Spleen (tissue), 11 donors: Measurements from ENCODE around the gene PURB. TPM values are rescaled to one million over a fixed set of nuclear protein-coding genes. Genes with fewer than 3 reads are reported as not detected.
A peak's percentile ranks its signal among the peaks of the same experiment; 100 is the strongest.

Source experiments
- DNase-seq: peaks from one replicate; pipeline ENCODE4 v3.0.0-alpha.2; 2020
- H3K27ac ChIP-seq, 8 donors: fragments of 200-600 bp; sonication (generic) in 7 of 8; 1 replicate in 4 of 8; 2 replicates in 4 of 8; pipeline versions ENCODE4 v1.5.0 to v1.8.0; 2016 to 2021; ENCODE audit warnings: inconsistent platforms in 4 of 8, mild to moderate bottlenecking in 4 of 8, moderate library complexity in 1 of 8
- H3K27me3 ChIP-seq, 7 donors: fragments of 200-600 bp; sonication (generic) in 6 of 7; replicated peaks in 1 of 7; 1 replicate in 4 of 7; 2 replicates in 3 of 7; pipeline versions ENCODE4 v1.5.0 to v1.8.0; 2016 to 2021; ENCODE audit warnings: inconsistent platforms in 3 of 7, mild to moderate bottlenecking in 1 of 7
- H3K36me3 ChIP-seq, 6 donors: fragments of 200-600 bp; sonication (generic) in 5 of 6; 1 replicate in 4 of 6; 2 replicates in 2 of 6; pipeline versions ENCODE4 v1.5.0 to v1.8.0; 2016 to 2021; ENCODE audit warnings: inconsistent platforms in 2 of 6
- H3K4me1 ChIP-seq, 6 donors: fragments of 200-600 bp; sonication (generic) in 5 of 6; 1 replicate in 3 of 6; 2 replicates in 3 of 6; pipeline versions ENCODE4 v1.5.0 to v1.8.0; 2016 to 2021; ENCODE audit warnings: inconsistent platforms in 3 of 6
- H3K4me3 ChIP-seq, 8 donors: fragments of 200-600 bp; sonication (generic) in 7 of 8; 1 replicate in 4 of 8; 2 replicates in 4 of 8; pipeline versions ENCODE4 v1.5.0 to v1.8.0; 2016 to 2021; ENCODE audit warnings: inconsistent platforms in 4 of 8, mild to moderate bottlenecking in 4 of 8, moderate library complexity in 2 of 8
- H3K9me3 ChIP-seq, 8 donors: fragments of 200-600 bp; sonication (generic) in 7 of 8; 1 replicate in 4 of 8; 2 replicates in 4 of 8; pipeline versions ENCODE4 v1.5.0 to v1.8.0; 2016 to 2021; ENCODE audit warnings: inconsistent platforms in 4 of 8
- POLR2A ChIP-seq, 3 donors: fragments of 450-650 bp; IDR thresholded peaks; one replicate each; pipeline ENCODE4 v1.5.1; 2017; ENCODE audit warnings: antibody characterized with exemption in 3 of 3, mild to moderate bottlenecking in 1 of 3
- POLR2AphosphoS5 ChIP-seq, 3 donors: sonication (generic); formaldehyde crosslinking; IDR thresholded peaks; one replicate each; pipeline ENCODE4 v1.5.1; 2017; ENCODE audit warnings: antibody characterized with exemption in 3 of 3
- whole genome bisulfite sequencing, 5 donors: extraction: QIAGEN DNeasy Blood & Tissue Kit in 3 of 5; methylation state at CpG; one replicate each; pipeline versions ENCODE4 v1.1.5 to v1.1.7; 2013 to 2018; 5-methylcytosine and 5-hydroxymethylcytosine counted together
- intact Hi-C: fragments of 100-400 bp; cut with DNase I; formaldehyde crosslinking; loops from one replicate; pipeline ENCODE4 v1.15.0; 2023; ENCODE audit warnings: low total_unique reads
- polyA plus RNA-seq, 3 donors: library from polyadenylated mRNA; stranded (reverse); fragments of 200-250 nt; gene quantifications; one replicate each; pipeline ENCODE4 v1.2.1, GENCODE V29; 2013
- total RNA-seq, 7 donors: library from RNA; depleted of rRNA in 3 of 7; stranded (reverse); fragments of >200 nt in 3 of 7; fragmentation: NEBNext Ultra II Directional in 4 of 7; extraction: Animal tissue kit (Norgen Biotek cat#: 25700) in 4 of 7; gene quantifications; one replicate each; pipeline versions ENCODE4 v1.1.0 to v1.2.1, GENCODE V29; 2016 to 2021
- TF ChIP-seq, protein P1 (sequence below), 11 experiments: fragments of 200-600 bp in 7 of 11; fragments of 450-650 bp in 4 of 11; sonication (generic) in 4 of 11; IDR thresholded peaks in 8 of 11; conservative IDR thresholded peaks in 3 of 11; 1 replicate in 7 of 11; 2 replicates in 4 of 11; pipeline versions ENCODE4 v1.4.0 to v1.8.0; 2016 to 2021; ENCODE audit warnings: antibody characterized with exemption in 11 of 11, inconsistent platforms in 4 of 11, mild to moderate bottlenecking in 1 of 11
- donor health status: healthy with polysubstance abuse.
- donor health status: DM: no; HTN: no; CAD: no; lungs with moderate emphysema.
- donor health status: DM: no; HTN: no; CAD: no.
- donor health status: Bipolar disorder and iron deficiency.
- donor health status: healthy.
- donor health status: DM: no; HTN: no; CAD: no.
- donor health status: DM: yes; HTN: yes; CAD: no.

PURB gene
- total and polyA plus RNA-seq, 10 donors: 6.0 to 25.4 (median 20.5) TPM

DNA sequence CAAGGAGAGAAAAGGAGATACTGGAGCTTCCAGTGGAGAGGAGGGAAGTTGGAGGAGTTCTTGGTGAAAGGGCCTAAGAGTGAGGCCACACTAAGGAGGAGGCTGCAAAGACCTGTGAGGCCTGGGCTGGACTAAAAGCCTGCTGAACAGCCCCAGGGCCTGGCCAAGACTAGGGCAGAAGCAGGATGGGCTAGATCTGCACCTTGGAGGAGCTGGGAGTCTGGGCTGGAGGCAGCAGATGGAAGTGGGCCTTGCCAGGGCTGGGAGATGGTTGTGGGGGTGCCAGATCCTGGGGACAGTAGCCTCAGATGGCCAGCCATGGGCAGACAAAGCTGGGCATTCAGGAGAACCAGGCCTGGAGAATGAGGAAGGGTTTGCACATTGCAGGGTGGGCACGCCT is 6.5 kb upstream of the PURB start:
- TF ChIP-seq POLR2A (IDR thresholded peaks at IDR 0.05) (no peak), POLR2AphosphoS5 (IDR thresholded peaks at IDR 0.05) (no peak)
- TF ChIP-seq, protein P1, sequence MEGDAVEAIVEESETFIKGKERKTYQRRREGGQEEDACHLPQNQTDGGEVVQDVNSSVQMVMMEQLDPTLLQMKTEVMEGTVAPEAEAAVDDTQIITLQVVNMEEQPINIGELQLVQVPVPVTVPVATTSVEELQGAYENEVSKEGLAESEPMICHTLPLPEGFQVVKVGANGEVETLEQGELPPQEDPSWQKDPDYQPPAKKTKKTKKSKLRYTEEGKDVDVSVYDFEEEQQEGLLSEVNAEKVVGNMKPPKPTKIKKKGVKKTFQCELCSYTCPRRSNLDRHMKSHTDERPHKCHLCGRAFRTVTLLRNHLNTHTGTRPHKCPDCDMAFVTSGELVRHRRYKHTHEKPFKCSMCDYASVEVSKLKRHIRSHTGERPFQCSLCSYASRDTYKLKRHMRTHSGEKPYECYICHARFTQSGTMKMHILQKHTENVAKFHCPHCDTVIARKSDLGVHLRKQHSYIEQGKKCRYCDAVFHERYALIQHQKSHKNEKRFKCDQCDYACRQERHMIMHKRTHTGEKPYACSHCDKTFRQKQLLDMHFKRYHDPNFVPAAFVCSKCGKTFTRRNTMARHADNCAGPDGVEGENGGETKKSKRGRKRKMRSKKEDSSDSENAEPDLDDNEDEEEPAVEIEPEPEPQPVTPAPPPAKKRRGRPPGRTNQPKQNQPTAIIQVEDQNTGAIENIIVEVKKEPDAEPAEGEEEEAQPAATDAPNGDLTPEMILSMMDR (IDR thresholded peaks at IDR 0.05 in 8 of 11, conservative IDR thresholded peaks at IDR 0.05 in 3 of 11): no peak
- Histone ChIP-seq H3K36me3 (no peaks in the 10 kb centered on the region), H3K27me3 (no peaks in the 10 kb centered on the region), H3K4me3 (no peak overlapping the region), H3K9me3 (no peaks in the 10 kb centered on the region), H3K4me1 (peaks cover 0 to 25% (median 1%) of the 10 kb centered on the region in 6 donors), H3K27ac (peak overlapping the region in 7 of 8 donors; percentile 32 to 78 (median 49))
- 87 to 100% (median 92%) methylated on average over 1 of the region's 1 CpG for WGBS, 5 donors
- no peak for DNase-seq
- intact Hi-C loops: no loop called here

GRCh38 chr7:44891372-44891771 is 6.0 kb upstream of the PURB start:
- Histone ChIP-seq H3K4me3 (no peak overlapping the region), H3K9me3 (no peaks in the 10 kb centered on the region), H3K27me3 (no peaks in the 10 kb centered on the region), H3K4me1 (peaks cover 0 to 30% (median 5%) of the 10 kb centered on the region in 6 donors), H3K36me3 (no peaks in the 10 kb centered on the region), H3K27ac (peak overlapping the region in 7 of 8 donors; percentile 32 to 78 (median 49))
- no peak for DNase-seq
- TF ChIP-seq, protein P1 (IDR thresholded peaks at IDR 0.05 in 8 of 11, conservative IDR thresholded peaks at IDR 0.05 in 3 of 11): no peak
- no peak for TF ChIP-seq POLR2AphosphoS5 (IDR thresholded peaks at IDR 0.05)
- no peak for TF ChIP-seq POLR2A (IDR thresholded peaks at IDR 0.05)
- 25 to 59% (median 51%) methylated on average over 2 of the region's 2 CpGs for WGBS, 5 donors
- intact Hi-C loops: no loop called here

DNA sequence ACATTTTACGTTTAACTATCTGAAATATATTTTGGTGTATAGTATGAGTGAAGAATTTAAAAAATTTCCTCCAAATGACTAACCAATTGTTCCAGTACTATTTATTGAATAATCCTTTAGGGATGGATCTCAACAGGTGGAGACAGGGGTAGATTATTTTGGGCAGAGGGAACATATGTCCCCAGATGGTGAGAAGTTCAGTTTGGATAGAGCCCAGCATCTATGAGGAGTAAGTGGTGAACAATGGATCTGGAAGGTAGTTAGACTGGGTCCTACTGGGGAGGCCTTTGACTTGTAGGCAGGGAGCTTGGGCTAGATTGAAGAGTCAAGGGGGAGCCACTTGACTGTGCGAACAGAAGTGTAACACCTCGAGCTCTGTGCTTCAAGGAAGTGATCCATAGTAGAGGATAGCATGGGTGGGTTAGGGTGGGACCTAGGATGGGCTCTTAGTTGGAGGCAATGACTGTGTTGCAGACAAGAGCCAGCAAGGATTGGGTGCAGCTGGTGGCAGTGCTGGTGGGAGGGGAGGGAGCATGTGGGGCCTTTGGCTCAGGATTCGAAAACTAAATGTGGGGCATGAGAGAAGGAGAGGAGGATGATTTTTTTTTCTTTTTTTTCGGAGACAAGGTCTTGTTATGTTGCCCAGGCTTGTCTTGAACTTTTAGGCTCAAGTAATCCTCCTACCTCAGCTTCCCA is 3.9 kb upstream of the PURB start:
- Histone ChIP-seq H3K9me3 (peaks cover 0 to under 1% (median 0%) of the 10 kb centered on the region in 8 donors), H3K27ac (no peak overlapping the region), H3K4me1 (peaks cover 2 to 38% (median 17%) of the 10 kb centered on the region in 6 donors), H3K36me3 (no peaks in the 10 kb centered on the region), H3K27me3 (no peaks in the 10 kb centered on the region), H3K4me3 (no peak overlapping the region)
- DNase-seq: no peak
- intact Hi-C loops: no loop called here
- 75 to 92% (median 91%) methylated on average over 5 of the region's 5 CpGs for WGBS, 5 donors
- TF ChIP-seq POLR2A (IDR thresholded peaks at IDR 0.05): no peak

GRCh38 chr7:44887293-44887692 is 2.0 kb upstream of the PURB start:
- WGBS, 5 donors: 61 to 80% (median 77%) methylated on average over 6 of the region's 6 CpGs
- Histone ChIP-seq H3K27ac (peak overlapping the region in 5 of 8 donors; percentile 3 to 100 (median 99)), H3K27me3 (no peaks in the 10 kb centered on the region), H3K4me1 (peaks cover 19 to 57% (median 36%) of the 10 kb centered on the region in 6 donors), H3K4me3 (no peak overlapping the region), H3K36me3 (peaks cover 0 to 16% (median 0%) of the 10 kb centered on the region in 6 donors), H3K9me3 (peaks cover 0 to 17% (median 4%) of the 10 kb centered on the region in 8 donors)
- no peak for DNase-seq
- TF ChIP-seq POLR2AphosphoS5 (IDR thresholded peaks at IDR 0.05) (no peak), POLR2A (IDR thresholded peaks at IDR 0.05) (no peak)
- TF ChIP-seq, protein P1 (IDR thresholded peaks at IDR 0.05 in 8 of 11, conservative IDR thresholded peaks at IDR 0.05 in 3 of 11): no peak
- intact Hi-C loops: no loop called here
